SIG-M5 treated with dmso at 0.1 percent for 504 hours (cell line): ENCODE measurements around the gene ANXA9.
A peak's percentile ranks its signal among the peaks of the same experiment; 100 is the strongest.

Experiments used
- DNase-seq: peaks from one replicate; lab custom pipeline; 2025; ENCODE audit not compliant: unreplicated experiment; lab: John Stamatoyannopoulos, UW

The ANXA9 gene

GRCh38 chr1:150981805-150982712, at the start of gene ANXA9:
Gene ANXA9 (plus strand): TSS chr1:150982292. CDS start chr1:150983106, 814 bp downstream.
- peak; percentile 68 for DNase-seq

- DNase-seq, result no peak
Observed at GRCh38 chr1:150944856-150945255, 37.2 kb upstream of the ANXA9 start.

GRCh38 chr1:150954708-150955107, 27.4 kb upstream of the ANXA9 start:
- no peak for DNase-seq

GRCh38 chr1:150955280-150955679, 26.8 kb upstream of the ANXA9 start:
- DNase-seq, result no peak

GRCh38 chr1:150957666-150958065, 24.4 kb upstream of the ANXA9 start:
- DNase-seq, result no peak

GRCh38 chr1:150960646-150961045, 21.4 kb upstream of the ANXA9 start:
- no peak for DNase-seq

- DNase-seq, result no peak
Observed at GRCh38 chr1:150961756-150962155, 20.3 kb upstream of the ANXA9 start.

- DNase-seq, result no peak
Observed at GRCh38 chr1:150963321-150964163, 18.6 kb upstream of the ANXA9 start.

- no peak for DNase-seq
Observed at GRCh38 chr1:150964164-150964489, 18.0 kb upstream of the ANXA9 start.

- DNase-seq, result no peak
Observed at GRCh38 chr1:150965605-150966004, 16.5 kb upstream of the ANXA9 start.

- DNase-seq, result no peak
Observed at GRCh38 chr1:150966011-150966410, 16.1 kb upstream of the ANXA9 start.

GRCh38 chr1:150967936-150968335, 14.2 kb upstream of the ANXA9 start:
- DNase-seq, result no peak

- DNase-seq, result no peak
Observed at GRCh38 chr1:150968491-150968890, 13.6 kb upstream of the ANXA9 start.

- DNase-seq, result no peak
Observed at GRCh38 chr1:150969626-150970025, 12.5 kb upstream of the ANXA9 start.

GRCh38 chr1:150970808-150971582, 11.1 kb upstream of the ANXA9 start:
- DNase-seq, result peak; percentile 57

- DNase-seq, result peak; percentile 39
Observed at GRCh38 chr1:150971583-150972416, 10.3 kb upstream of the ANXA9 start.

GRCh38 chr1:150972417-150972940, 9.6 kb upstream of the ANXA9 start:
- DNase-seq, result no peak

GRCh38 chr1:150973258-150973835, 8.7 kb upstream of the ANXA9 start:
- no peak for DNase-seq

- DNase-seq, result peak; percentile 70
Observed at GRCh38 chr1:150973836-150974579, 8.1 kb upstream of the ANXA9 start.
